ENCODE measurements around the gene STX5. TPM values are rescaled to one million over a fixed set of nuclear protein-coding genes. Genes with fewer than 3 reads are reported as not detected.
A peak's percentile ranks its signal among the peaks of the same experiment; 100 is the strongest.

STX5 gene
- total and polyA plus RNA-seq, 9 of the 15 experiments (the other 6 are each of a cell fraction or from before 2014, with no cell fraction given), result 2.8 to 28.6 (median 23.7) TPM

DNA sequence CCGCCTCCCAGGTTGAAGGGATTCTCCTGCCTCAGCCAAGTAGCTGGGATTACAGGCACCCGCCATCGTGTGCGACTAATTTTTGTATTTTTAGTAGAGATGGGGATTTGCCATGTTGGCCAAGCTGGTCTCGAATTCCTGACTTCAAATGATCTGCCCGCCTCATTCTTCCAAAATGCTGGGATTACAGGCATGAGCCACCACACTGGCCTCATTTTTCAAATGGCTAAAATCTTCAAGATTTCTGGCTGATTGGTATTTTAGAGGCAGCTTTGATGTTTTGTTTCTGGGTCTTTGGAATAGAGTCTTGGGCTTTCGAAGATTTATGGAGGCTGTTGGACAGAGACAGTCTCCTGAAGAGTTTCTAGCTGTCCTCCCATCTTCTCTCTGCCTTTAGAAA lies 43.0 kb upstream of the STX5 start:
- H3K36me3 ChIP-seq (ENCODE audit: control insufficient read depth, insufficient read depth, low read length), result peaks cover 89% of the 10 kb centered on the region
- no peak overlapping the region for H2AFZ ChIP-seq (ENCODE audit: low read depth, low read length)
- no peak overlapping the region for H3K4me3 ChIP-seq
- DNase-seq (ENCODE audit: extremely low read depth in 1 of 4, low spot score in 3 of 4) (no peak), FAIRE-seq (no peak), ATAC-seq (no peak)
- in situ Hi-C loops (cut with MboI), result loop anchor here (25.0 kb wide), 1 partner anchor 488 kb away; no protein-coding TSS in a partner anchor
- intact Hi-C loops (cut with micrococcal nuclease), result no loop called here
- no peaks in the 10 kb centered on the region for H3K9me3 ChIP-seq (replicated peaks; ENCODE audit: control insufficient read depth, insufficient read depth, low read depth, low read length)
- H3K9me1 ChIP-seq (ENCODE audit: control insufficient read depth, insufficient read depth, low read length), result no peaks in the 10 kb centered on the region
- BruUV-seq (replicated peaks), result no TSS peak
- peak overlapping the region in 1 of 2 experiments; percentile 2; a peak in 1 of 4 replicates for H3K9ac ChIP-seq (ENCODE audit: insufficient read depth in 1 of 2, low read depth in 2 of 2, low read length in 2 of 2)
- POLR2A ChIA-PET, result interaction anchor here (0.7 to 7.2 kb wide), 7 partner anchors 9 to 100 kb away, joined by 3 to 66 read pairs (median 9); no protein-coding TSS in a partner anchor
- H3K27ac ChIP-seq (ENCODE audit: extremely low read depth, low read depth, low read length), result no peak overlapping the region
- CTCF ChIA-PET (ENCODE audit: low intra/inter-chr PET ratio), result no interaction called here
- H3K4me1 ChIP-seq (replicated peaks in 1 of 2; ENCODE audit: control insufficient read depth in 2 of 2, insufficient read depth in 2 of 2, low read length in 2 of 2), result peaks cover 26% of the 10 kb centered on the region in 2 experiments
- TF ChIP-seq, protein P1, sequence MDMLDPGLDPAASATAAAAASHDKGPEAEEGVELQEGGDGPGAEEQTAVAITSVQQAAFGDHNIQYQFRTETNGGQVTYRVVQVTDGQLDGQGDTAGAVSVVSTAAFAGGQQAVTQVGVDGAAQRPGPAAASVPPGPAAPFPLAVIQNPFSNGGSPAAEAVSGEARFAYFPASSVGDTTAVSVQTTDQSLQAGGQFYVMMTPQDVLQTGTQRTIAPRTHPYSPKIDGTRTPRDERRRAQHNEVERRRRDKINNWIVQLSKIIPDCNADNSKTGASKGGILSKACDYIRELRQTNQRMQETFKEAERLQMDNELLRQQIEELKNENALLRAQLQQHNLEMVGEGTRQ (CRISPR knock-in tag; IDR thresholded peaks at IDR 0.05), result no peak
- no peak for TF ChIP-seq ZKSCAN8 (CRISPR knock-in tag; IDR thresholded peaks at IDR 0.05)
- no peak for TF ChIP-seq MAFG (tag; conservative IDR thresholded peaks at IDR 0.05)
- no peak for TF ChIP-seq ZNF436 (CRISPR knock-in tag; IDR thresholded peaks at IDR 0.05)
- no peak for TF ChIP-seq PHF21A (IDR thresholded peaks at IDR 0.05; ENCODE audit: borderline replicate concordance, low read depth)
- no peak for TF ChIP-seq ETV5 (CRISPR knock-in tag; IDR thresholded peaks at IDR 0.05; ENCODE audit: low read depth)
- TF ChIP-seq NBN (IDR thresholded peaks at IDR 0.05; ENCODE audit: low read depth), result no peak
- TF ChIP-seq, protein P2, sequence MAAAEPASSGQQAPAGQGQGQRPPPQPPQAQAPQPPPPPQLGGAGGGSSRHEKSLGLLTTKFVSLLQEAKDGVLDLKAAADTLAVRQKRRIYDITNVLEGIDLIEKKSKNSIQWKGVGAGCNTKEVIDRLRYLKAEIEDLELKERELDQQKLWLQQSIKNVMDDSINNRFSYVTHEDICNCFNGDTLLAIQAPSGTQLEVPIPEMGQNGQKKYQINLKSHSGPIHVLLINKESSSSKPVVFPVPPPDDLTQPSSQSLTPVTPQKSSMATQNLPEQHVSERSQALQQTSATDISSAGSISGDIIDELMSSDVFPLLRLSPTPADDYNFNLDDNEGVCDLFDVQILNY (CRISPR knock-in tag; IDR thresholded peaks at IDR 0.05), result no peak
- TF ChIP-seq ZC3H8 (IDR thresholded peaks at IDR 0.05), result no peak
- TF ChIP-seq, protein P3, sequence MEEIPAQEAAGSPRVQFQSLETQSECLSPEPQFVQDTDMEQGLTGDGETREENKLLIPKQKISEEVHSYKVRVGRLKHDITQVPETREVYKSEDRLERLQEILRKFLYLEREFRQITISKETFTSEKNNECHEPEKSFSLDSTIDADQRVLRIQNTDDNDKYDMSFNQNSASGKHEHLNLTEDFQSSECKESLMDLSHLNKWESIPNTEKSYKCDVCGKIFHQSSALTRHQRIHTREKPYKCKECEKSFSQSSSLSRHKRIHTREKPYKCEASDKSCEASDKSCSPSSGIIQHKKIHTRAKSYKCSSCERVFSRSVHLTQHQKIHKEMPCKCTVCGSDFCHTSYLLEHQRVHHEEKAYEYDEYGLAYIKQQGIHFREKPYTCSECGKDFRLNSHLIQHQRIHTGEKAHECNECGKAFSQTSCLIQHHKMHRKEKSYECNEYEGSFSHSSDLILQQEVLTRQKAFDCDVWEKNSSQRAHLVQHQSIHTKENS (CRISPR knock-in tag; IDR thresholded peaks at IDR 0.05), result no peak
- no peak for TF ChIP-seq HDAC8 (tag; IDR thresholded peaks at IDR 0.05)
- TF ChIP-seq TAF9B (IDR thresholded peaks at IDR 0.05; ENCODE audit: partially characterized antibody), result no peak
- TF ChIP-seq HNRNPL (IDR thresholded peaks at IDR 0.05; ENCODE audit: low read depth, low read length), result no peak
- TF ChIP-seq PML (IDR thresholded peaks at IDR 0.05; ENCODE audit: low read length), result no peak
- TF ChIP-seq, protein P4, sequence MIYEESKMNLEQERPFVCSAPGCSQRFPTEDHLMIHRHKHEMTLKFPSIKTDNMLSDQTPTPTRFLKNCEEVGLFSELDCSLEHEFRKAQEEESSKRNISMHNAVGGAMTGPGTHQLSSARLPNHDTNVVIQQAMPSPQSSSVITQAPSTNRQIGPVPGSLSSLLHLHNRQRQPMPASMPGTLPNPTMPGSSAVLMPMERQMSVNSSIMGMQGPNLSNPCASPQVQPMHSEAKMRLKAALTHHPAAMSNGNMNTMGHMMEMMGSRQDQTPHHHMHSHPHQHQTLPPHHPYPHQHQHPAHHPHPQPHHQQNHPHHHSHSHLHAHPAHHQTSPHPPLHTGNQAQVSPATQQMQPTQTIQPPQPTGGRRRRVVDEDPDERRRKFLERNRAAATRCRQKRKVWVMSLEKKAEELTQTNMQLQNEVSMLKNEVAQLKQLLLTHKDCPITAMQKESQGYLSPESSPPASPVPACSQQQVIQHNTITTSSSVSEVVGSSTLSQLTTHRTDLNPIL (CRISPR knock-in tag; IDR thresholded peaks at IDR 0.05), result no peak
- WGBS (ENCODE audit: insufficient coverage, low coverage, missing lambda C conversion rate), result 91% methylated on average over 7 of the region's 7 CpGs
- no peaks in the 10 kb centered on the region for H3K27me3 ChIP-seq (ENCODE audit: control insufficient read depth in 2 of 2, insufficient read depth in 2 of 2, low read length in 2 of 2)
- H3K4me2 ChIP-seq (ENCODE audit: insufficient read depth, low read length), result no peak overlapping the region
- H3K79me2 ChIP-seq (ENCODE audit: control insufficient read depth, insufficient read depth, low read length), result peaks cover 75% of the 10 kb centered on the region
- peaks cover 8% of the 10 kb centered on the region for H4K20me1 ChIP-seq (replicated peaks; ENCODE audit: control insufficient read depth, insufficient read depth, low read length)

Measured in K562 (cell line).